ENCODE data around the gene FEZF2. TPM values are rescaled to one million over a fixed set of nuclear protein-coding genes. Genes with fewer than 3 reads are reported as not detected.

Gene FEZF2
- total RNA-seq, 2 experiments from 2014 or later = not detected

DNA sequence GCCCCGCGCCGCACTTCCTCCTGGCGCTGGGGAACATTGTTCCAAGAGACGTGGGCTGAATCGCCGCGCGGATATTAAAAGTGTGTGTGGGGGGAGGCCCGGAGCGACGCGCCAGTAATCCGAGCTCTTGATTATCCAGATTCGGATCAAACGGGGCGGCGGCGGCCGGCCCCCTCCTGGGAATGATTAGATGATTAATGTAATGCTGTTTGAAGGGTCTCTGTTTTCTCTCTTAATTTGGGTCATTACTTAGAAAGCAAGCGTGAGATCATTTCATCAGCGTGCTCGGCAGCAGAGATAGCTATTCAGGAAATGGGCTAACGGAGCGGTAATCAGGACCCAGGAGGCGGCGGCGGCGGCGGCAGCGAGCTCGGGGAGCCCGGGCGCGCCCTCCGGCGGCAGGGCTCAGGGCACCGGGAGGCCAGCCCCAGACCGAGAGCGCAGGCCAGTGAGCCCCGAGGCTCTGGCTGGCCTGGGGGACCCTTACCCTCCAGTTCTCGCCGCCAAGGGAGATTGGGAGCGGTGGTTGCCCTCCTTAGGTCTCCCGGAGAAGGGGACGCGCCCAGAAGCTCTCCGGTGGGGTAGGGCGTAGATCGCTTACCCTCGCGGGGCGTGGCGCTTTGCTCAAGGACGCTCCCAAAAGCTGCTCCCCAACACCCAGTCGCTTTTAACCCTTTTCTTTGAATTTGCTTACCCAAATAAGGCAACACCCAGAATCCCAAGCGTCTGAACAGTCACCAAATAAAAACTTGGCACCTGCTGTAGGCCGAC, 4.5 kb downstream of the FEZF2 start:
- POLR2A ChIA-PET = no interaction called here
- Mint-ChIP-seq H3K27ac (no peak overlapping the region), H3K27me3 (peaks cover 83% of the 10 kb centered on the region), H3K36me3 (peaks cover 7% of the 10 kb centered on the region), H3K9me3 (peaks cover 5% of the 10 kb centered on the region), H3K4me1 (peaks cover 5% of the 10 kb centered on the region), H3K4me3 (no peak overlapping the region)
- no peak for ATAC-seq (ENCODE audit: low read depth)
- no peak for DNase-seq

DNA sequence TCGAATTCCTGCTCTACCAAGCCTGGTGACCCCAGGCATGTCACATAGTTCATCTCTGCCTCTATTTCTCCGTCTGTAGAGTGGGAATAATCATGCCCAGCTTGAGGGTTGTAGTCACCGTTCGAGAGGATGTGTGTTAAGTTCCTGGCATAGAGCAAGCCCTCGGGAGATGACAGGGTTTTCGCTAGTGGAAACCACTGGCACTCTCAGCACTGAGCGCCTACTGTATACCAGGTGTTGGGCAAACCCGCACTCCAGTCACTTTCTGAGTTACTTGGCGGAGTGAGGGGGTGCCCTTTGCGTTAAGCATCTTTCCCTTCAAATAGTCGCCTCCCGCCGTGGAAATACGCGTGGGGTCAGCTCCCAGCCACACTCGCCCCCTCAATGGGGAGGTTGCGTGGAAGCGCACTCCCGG, 5.1 kb downstream of the FEZF2 start:
- Mint-ChIP-seq H3K4me3 (no peak overlapping the region), H3K9me3 (peaks cover 5% of the 10 kb centered on the region), H3K36me3 (peaks cover 7% of the 10 kb centered on the region), H3K27ac (peak overlapping the region; percentile 60), H3K27me3 (peaks cover 79% of the 10 kb centered on the region), H3K4me1 (peaks cover 5% of the 10 kb centered on the region)
- DNase-seq (no peak), ATAC-seq (ENCODE audit: low read depth) (no peak)
- POLR2A ChIA-PET = no interaction called here

DNA sequence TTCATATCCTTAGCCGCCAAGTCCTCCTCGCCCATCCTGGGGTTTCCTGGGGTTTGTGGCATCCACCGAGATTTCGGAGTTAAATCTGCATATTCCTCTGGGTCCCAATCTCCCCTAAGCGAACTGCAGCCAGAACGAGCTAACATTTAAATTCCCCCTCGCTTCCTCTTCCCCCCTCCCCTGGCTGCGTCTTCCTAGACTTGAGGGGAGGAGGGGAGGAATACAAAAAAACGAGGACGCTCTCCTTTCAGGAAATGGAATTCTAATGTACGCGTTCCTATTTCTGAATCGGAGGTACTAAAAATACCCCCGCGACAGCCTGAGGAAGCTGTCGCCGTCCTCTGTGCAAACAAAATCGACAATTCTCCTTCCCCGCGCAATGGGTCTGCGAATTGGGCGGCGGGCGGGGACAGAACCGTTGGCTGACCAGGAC, 5.6 kb downstream of the FEZF2 start:
- Mint-ChIP-seq H3K36me3 (peaks cover 7% of the 10 kb centered on the region), H3K4me3 (no peak overlapping the region), H3K9me3 (peaks cover 5% of the 10 kb centered on the region), H3K27me3 (peaks cover 77% of the 10 kb centered on the region), H3K4me1 (peaks cover 5% of the 10 kb centered on the region), H3K27ac (peak overlapping the region; percentile 60)
- DNase-seq = no peak
- POLR2A ChIA-PET = no interaction called here
- no peak for ATAC-seq (ENCODE audit: low read depth)

DNA sequence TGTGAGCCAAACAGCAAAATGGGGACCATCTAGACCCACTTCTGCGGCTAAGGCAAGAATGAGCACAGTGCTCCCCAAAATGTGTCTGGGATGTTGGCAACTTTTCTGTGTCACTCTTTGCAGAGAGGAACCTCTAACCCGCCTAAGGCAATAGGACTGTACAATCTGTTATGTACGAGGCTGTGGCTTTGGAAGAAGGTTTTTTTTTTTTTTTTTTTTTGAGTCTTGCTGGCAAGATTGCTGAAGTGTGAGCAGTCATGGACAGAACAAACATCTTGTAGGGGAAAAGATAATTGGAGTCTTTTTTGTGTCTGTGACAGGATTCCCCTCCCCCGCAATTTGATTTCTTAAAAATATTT, 7.2 kb downstream of the FEZF2 start:
- peaks cover 5% of the 10 kb centered on the region for H3K9me3 Mint-ChIP-seq
- no peak overlapping the region for H3K27ac Mint-ChIP-seq
- peaks cover 6% of the 10 kb centered on the region for H3K4me1 Mint-ChIP-seq

DNA sequence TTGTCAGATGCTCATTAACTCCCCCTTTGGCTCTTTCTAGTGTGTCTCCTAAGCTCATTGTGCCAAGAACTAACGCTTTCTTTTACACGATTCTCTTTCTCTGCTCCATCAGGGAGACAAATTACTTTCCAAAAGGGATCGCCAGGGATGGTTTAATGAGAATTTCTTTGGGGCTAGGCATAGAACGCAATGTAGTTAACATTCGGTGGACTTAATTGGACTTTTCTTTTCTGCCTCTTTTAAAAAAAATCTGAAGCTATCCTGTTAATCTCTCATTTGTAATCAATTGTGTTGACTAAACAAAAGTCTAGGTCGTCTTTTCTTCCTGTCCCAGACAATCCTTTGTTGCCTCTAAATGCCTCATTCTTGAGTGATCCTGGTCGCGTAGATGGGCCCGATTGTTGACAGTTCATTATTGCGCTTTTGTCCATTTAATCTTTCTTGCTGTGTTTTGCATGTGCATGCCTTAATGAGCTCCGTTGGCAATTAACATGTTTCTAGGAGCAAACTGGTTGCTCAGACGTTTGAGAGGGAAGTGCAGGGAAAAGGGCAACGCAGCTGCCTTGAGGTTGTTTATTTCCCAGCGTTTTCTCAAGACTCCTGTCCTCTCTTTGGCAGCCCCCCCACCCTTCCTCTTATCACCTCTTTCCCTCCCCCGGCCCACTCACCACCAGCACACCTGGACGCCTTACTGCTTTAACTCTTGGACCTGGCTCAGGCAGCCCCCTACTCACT, 7.8 kb downstream of the FEZF2 start:
- no peak overlapping the region for H3K4me3 Mint-ChIP-seq
- DNase-seq (no peak), ATAC-seq (ENCODE audit: low read depth) (no peak)
- H3K4me1 Mint-ChIP-seq = peaks cover 5% of the 10 kb centered on the region
- peaks cover 62% of the 10 kb centered on the region for H3K27me3 Mint-ChIP-seq
- peaks cover 3% of the 10 kb centered on the region for H3K36me3 Mint-ChIP-seq
- peaks cover 1% of the 10 kb centered on the region for H3K9me3 Mint-ChIP-seq
- no peak overlapping the region for H3K27ac Mint-ChIP-seq
- POLR2A ChIA-PET = no interaction called here

More for the DNA sequence above, 7.2 kb downstream of the FEZF2 start:
- POLR2A ChIA-PET = interaction anchor here (1.1 kb wide), 1 partner anchor 80 kb away, joined by 3 read pairs; no protein-coding TSS in a partner anchor
- peaks cover 6% of the 10 kb centered on the region for H3K36me3 Mint-ChIP-seq
- no peak for DNase-seq
- ATAC-seq (ENCODE audit: low read depth) = no peak
- H3K27me3 Mint-ChIP-seq = peaks cover 68% of the 10 kb centered on the region
- H3K4me3 Mint-ChIP-seq = no peak overlapping the region

DNA sequence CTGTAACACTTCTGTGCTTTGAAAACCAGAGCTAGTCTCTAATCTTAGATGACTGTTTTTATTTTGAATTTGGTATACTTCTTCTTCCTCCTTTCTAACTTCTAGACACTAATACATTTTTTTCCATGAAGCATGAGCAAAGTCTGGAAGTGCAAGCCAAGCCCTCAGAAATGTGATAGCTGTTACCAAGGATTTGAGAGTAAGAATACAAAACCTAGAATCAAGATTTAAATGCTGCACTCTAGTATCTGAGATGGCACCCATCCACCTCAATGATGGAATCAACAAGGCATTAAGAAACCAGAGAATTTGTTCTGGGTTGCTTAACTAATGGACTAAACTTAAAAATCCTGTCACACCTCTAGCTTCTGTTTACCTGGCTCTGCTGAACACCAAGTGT, 9.2 kb downstream of the FEZF2 start:
- ATAC-seq (ENCODE audit: low read depth) (no peak), DNase-seq (no peak)
- Mint-ChIP-seq H3K27ac (no peak overlapping the region), H3K27me3 (peaks cover 48% of the 10 kb centered on the region), H3K4me3 (no peak overlapping the region), H3K36me3 (peaks cover 2% of the 10 kb centered on the region), H3K4me1 (peaks cover 2% of the 10 kb centered on the region), H3K9me3 (no peaks in the 10 kb centered on the region)
- POLR2A ChIA-PET = no interaction called here

DNA sequence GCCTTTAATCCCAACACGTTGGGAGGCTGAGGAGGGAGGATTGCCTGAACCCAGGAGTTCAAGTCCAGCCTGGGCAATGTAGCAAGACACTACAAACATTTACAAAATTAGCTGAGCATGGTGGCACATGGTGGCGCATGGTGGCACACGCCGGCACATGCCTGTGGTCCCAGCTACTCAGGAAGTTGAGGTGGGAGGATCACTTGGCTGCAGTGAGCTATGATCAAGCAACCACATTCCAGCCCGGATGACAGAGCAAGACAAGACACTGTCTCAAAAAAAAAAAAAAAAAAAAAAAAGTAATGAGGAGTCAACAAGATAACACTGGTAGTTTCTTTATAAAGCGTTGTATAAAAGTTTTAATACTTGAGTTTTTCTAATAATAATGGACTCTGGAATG, 10.1 kb downstream of the FEZF2 start:
- Mint-ChIP-seq H3K27ac (no peak overlapping the region), H3K27me3 (peaks cover 42% of the 10 kb centered on the region), H3K36me3 (peaks cover 2% of the 10 kb centered on the region), H3K9me3 (no peaks in the 10 kb centered on the region), H3K4me3 (no peak overlapping the region), H3K4me1 (peaks cover 2% of the 10 kb centered on the region)
- POLR2A ChIA-PET = interaction anchor here (0.6 to 0.7 kb wide), 2 partner anchors 15 to 53 kb away, joined by 3 to 4 read pairs; no protein-coding TSS in a partner anchor
- no peak for ATAC-seq (ENCODE audit: low read depth)
- DNase-seq = no peak

DNA sequence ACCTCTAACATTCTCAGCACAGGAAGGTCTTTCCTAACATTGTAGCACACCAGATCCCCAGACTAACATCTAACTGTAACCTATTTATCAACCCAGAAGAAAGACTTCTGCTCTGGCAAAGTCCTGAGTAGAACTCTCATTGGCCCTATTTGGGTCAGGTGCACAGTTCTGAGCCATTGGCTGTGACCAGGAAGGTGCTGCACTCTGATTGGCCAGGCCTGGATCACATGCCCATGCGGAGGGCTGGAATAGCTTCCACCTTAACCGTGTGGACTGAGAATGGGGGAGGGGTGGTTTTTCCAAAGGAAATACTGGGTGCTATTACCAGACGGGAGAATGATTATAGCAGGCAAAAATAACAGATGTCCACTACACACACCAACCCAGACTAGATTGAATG, 11.5 kb downstream of the FEZF2 start:
- POLR2A ChIA-PET = no interaction called here
- no peaks in the 10 kb centered on the region for H3K9me3 Mint-ChIP-seq
- no peaks in the 10 kb centered on the region for H3K36me3 Mint-ChIP-seq
- H3K4me3 Mint-ChIP-seq = no peak overlapping the region
- DNase-seq = no peak
- peaks cover 2% of the 10 kb centered on the region for H3K4me1 Mint-ChIP-seq
- ATAC-seq (ENCODE audit: low read depth) = no peak
- H3K27me3 Mint-ChIP-seq = peaks cover 27% of the 10 kb centered on the region
- no peak overlapping the region for H3K27ac Mint-ChIP-seq

DNA sequence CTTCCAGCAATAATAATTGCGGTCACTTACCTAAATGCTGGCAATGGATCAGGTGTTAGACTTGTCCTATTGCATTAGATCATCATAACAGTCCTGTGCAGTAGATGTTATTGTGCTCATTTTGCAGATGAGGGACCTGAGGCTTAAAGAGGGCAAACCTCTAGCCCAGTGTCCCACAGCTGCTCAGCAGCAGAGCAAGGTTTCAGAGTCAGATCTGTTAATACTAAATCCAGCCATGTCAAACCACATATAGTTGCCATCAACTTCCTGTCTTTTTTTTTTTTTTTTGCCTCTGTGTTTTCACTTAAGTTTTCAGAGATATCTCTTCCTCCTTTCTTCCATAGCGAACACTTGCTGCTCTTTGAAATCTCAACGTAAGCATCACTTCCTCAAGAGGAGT, 12.1 kb downstream of the FEZF2 start:
- H3K4me3 Mint-ChIP-seq = no peak overlapping the region
- H3K9me3 Mint-ChIP-seq = no peaks in the 10 kb centered on the region
- no peaks in the 10 kb centered on the region for H3K36me3 Mint-ChIP-seq
- DNase-seq = no peak
- peaks cover 22% of the 10 kb centered on the region for H3K27me3 Mint-ChIP-seq
- no peak for ATAC-seq (ENCODE audit: low read depth)
- no peak overlapping the region for H3K27ac Mint-ChIP-seq
- H3K4me1 Mint-ChIP-seq = peaks cover 2% of the 10 kb centered on the region
- POLR2A ChIA-PET = interaction anchor here (0.7 kb wide), 1 partner anchor 1108 kb away, joined by 6 read pairs; no protein-coding TSS in a partner anchor

DNA sequence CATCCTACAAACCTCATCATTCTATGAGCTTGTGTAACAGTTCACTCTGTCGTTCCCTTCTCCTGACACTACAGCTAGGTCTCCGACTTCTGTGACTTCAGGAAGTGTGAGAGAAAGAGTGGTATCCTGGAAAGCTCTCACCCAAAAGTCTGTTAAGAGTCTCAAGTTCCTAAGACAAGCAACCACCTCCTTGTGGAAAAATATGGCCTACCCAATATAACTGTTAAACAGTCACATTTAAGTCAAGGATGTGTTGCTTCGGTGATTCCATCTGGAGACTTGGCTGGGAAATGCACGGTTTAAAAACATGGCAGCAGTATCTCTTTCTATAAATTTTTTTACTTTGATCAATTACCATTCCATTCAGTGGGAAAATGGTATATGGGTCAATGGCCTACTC, 13.8 kb downstream of the FEZF2 start:
- peaks cover 6% of the 10 kb centered on the region for H3K27me3 Mint-ChIP-seq
- POLR2A ChIA-PET = no interaction called here
- peaks cover 2% of the 10 kb centered on the region for H3K4me1 Mint-ChIP-seq
- no peaks in the 10 kb centered on the region for H3K36me3 Mint-ChIP-seq
- ATAC-seq (ENCODE audit: low read depth) (no peak), DNase-seq (no peak)
- H3K9me3 Mint-ChIP-seq = no peaks in the 10 kb centered on the region
- no peak overlapping the region for H3K4me3 Mint-ChIP-seq
- no peak overlapping the region for H3K27ac Mint-ChIP-seq

DNA sequence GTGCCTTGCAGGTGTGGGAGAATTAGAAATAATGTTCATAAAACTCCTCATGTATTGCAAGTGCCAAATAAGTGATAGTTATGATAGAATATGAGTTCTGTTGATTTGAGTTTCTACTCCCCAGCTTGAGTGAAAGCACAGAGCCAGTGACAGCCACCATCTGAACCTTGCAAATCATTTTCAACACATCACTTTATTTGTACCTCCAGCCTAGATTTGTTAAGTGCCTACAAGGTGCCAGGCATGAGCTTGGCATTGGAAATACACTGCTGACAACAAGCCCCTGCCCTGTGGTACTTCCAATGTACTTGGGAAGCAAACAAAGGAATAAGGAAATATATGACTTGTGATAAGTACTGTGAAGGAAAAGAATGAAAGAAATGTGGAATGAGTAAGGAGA, 17.0 kb downstream of the FEZF2 start:
- Mint-ChIP-seq H3K4me3 (no peak overlapping the region), H3K27me3 (peaks cover 2% of the 10 kb centered on the region), H3K4me1 (peaks cover under 1% of the 10 kb centered on the region), H3K36me3 (no peaks in the 10 kb centered on the region), H3K27ac (no peak overlapping the region), H3K9me3 (no peaks in the 10 kb centered on the region)
- POLR2A ChIA-PET = no interaction called here
- ATAC-seq (ENCODE audit: low read depth) = no peak
- DNase-seq = no peak

DNA sequence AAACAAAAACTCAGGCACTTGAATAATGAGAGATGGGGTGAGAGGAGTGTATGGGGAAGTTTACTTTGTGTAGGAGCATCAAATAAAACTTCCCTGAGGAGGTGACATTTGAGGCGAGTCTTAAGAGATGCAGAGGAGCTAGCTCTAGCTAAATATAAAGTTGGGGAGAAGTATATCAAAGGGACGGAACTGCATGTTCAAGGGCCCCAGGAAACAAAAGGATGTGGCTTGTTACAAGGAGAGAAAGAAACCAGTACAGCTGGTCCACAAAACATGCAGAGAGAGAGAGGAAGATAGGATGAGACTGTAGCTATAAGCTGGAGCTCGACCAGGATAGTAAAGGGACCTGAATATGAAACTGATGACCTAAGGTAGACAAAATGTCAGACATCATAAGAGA, 17.6 kb downstream of the FEZF2 start:
- ATAC-seq (ENCODE audit: low read depth) (no peak), DNase-seq (no peak)
- H3K4me1 Mint-ChIP-seq = no peaks in the 10 kb centered on the region
- no peaks in the 10 kb centered on the region for H3K9me3 Mint-ChIP-seq
- no peak overlapping the region for H3K4me3 Mint-ChIP-seq
- POLR2A ChIA-PET = no interaction called here
- H3K27ac Mint-ChIP-seq = no peak overlapping the region
- H3K36me3 Mint-ChIP-seq = no peaks in the 10 kb centered on the region
- peaks cover 4% of the 10 kb centered on the region for H3K27me3 Mint-ChIP-seq

DNA sequence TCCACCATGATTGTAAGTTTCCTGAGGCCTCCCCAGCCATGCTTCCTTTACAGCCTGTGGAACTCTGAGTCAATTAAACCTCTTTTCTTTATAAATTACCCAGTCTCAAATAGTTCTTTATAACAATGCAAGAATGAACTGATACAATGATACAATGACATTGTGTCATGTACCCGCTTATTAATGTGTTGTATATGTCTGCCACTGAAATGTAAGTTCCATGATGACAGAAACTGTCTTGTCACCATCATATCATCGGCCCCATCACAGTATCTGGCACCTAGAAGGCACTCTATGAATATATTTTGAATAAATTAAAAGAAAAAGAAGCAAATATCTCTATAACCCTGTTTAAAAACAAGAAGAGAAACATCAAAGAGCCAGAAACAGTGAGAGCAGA, 29.6 kb downstream of the FEZF2 start:
- H3K9me3 Mint-ChIP-seq = peaks cover 1% of the 10 kb centered on the region
- ATAC-seq (ENCODE audit: low read depth) (no peak), DNase-seq (no peak)
- H3K27ac Mint-ChIP-seq = no peak overlapping the region
- no peaks in the 10 kb centered on the region for H3K36me3 Mint-ChIP-seq
- POLR2A ChIA-PET = no interaction called here
- H3K4me3 Mint-ChIP-seq = no peak overlapping the region
- no peaks in the 10 kb centered on the region for H3K27me3 Mint-ChIP-seq
- H3K4me1 Mint-ChIP-seq = no peaks in the 10 kb centered on the region

DNA sequence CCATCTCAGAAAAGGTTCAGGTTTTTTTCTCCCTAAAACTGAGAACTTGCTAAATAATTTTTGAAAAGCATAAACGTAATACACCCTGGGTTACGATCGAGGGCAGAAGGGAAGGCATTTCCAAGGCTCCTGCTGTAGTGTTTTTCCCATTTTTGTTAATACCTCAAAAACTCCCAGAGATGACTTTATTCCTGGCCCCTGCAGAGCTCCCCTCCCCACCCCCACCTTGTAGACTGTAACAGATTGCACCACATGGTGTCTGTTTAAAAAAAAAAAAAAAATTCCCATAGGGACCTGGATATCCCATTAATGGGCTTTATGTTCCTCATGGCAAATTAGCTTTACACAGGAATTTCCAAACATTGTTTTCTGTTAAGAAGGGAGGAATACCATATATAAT, 38.2 kb downstream of the FEZF2 start:
- H3K36me3 Mint-ChIP-seq = no peaks in the 10 kb centered on the region
- no peaks in the 10 kb centered on the region for H3K4me1 Mint-ChIP-seq
- DNase-seq (no peak), ATAC-seq (ENCODE audit: low read depth) (no peak)
- POLR2A ChIA-PET = no interaction called here
- no peaks in the 10 kb centered on the region for H3K9me3 Mint-ChIP-seq
- no peak overlapping the region for H3K4me3 Mint-ChIP-seq
- H3K27ac Mint-ChIP-seq = no peak overlapping the region
- H3K27me3 Mint-ChIP-seq = no peaks in the 10 kb centered on the region

Measured in activated naive CD8-positive, alpha-beta T cell treated with anti-CD3 and anti-CD28 coated beads, Interleukin-2, amount 10 ng/mL, durations not matched to agents 7 days and 5 days (primary cell).